GM10248 (cell line): Measurements from ENCODE around the gene VAV2.

Source experiments
- CTCF ChIA-PET: fragments of 300-600 bp; sonication (Branson Sonifier 250); formaldehyde crosslinking; extraction: SDS; loops from one replicate; lab custom pipeline; 2021; ENCODE audit warnings: antibody characterized with exemption; lab: Yijun Ruan, JAX
- POLR2A ChIA-PET: fragments of 350-650 bp; sonication (Branson Sonifier 250); formaldehyde crosslinking; extraction: SDS; loops from one replicate; lab custom pipeline; 2020; ENCODE audit warnings: antibody characterized with exemption; lab: Yijun Ruan, JAX
- DNase-seq: peaks from one replicate; pipeline ENCODE4 v3.0.0; 2012; ENCODE audit errors: extremely low spot score
- CTCF ChIP-seq: IDR thresholded peaks from 2 replicates; pipeline ENCODE4 v1.5.1; 2012; ENCODE audit warnings: mild to moderate bottlenecking, low read depth; ENCODE audit errors: extremely low read depth, missing control alignments, control extremely low read depth

VAV2 gene

GRCh38 chr9:133731876-133732638 is 260.1 kb downstream of the VAV2 start:
- POLR2A ChIA-PET: no interaction called here

GRCh38 chr9:133730994-133731715 is 261.0 kb downstream of the VAV2 start:
- CTCF ChIA-PET: interaction anchor here (1.0 to 3.6 kb wide), 3 partner anchors 11 to 190 kb away, joined by 3 to 16 read pairs (median 5); no protein-coding TSS in a partner anchor

More at GRCh38 chr9:133731876-133732638, 260.1 kb downstream of the VAV2 start:
- no peak for DNase-seq
- TF ChIP-seq CTCF: no peak
- CTCF ChIA-PET: interaction anchor here (1.5 to 3.6 kb wide), 2 partner anchors 11 to 191 kb away, joined by 3 to 16 read pairs; no protein-coding TSS in a partner anchor

GRCh38 chr9:133729617-133730281 is 262.4 kb downstream of the VAV2 start:
- ChIA-PET POLR2A (no interaction called here), CTCF (interaction anchor here (1.0 to 3.6 kb wide), 2 partner anchors 13 kb away, joined by 5 to 19 read pairs; no protein-coding TSS in a partner anchor)
- no peak for DNase-seq
- no peak for TF ChIP-seq CTCF

More at GRCh38 chr9:133730994-133731715, 261.0 kb downstream of the VAV2 start:
- POLR2A ChIA-PET: no interaction called here
- DNase-seq: no peak
- TF ChIP-seq CTCF: no peak

GRCh38 chr9:133728856-133729616 is 263.1 kb downstream of the VAV2 start:
- CTCF ChIA-PET: interaction anchor here (3.6 kb wide), 1 partner anchor 13 kb away, joined by 19 read pairs; no protein-coding TSS in a partner anchor
- no peak for TF ChIP-seq CTCF

GRCh38 chr9:133727876-133728441 is 264.2 kb downstream of the VAV2 start:
- no peak for DNase-seq
- no peak for TF ChIP-seq CTCF
- ChIA-PET POLR2A (no interaction called here), CTCF (interaction anchor here (1.2 to 3.6 kb wide), 4 partner anchors 9 to 267 kb away, joined by 3 to 34 read pairs (median 18); no protein-coding TSS in a partner anchor)

More at GRCh38 chr9:133728856-133729616, 263.1 kb downstream of the VAV2 start:
- POLR2A ChIA-PET: no interaction called here
- no peak for DNase-seq
